ENCODE data around the gene PRDX2. TPM values are rescaled to one million over a fixed set of nuclear protein-coding genes. Genes with fewer than 3 reads are reported as not detected.

The PRDX2 gene
- total and polyA plus RNA-seq, 2 of the 4 experiments (the other 2 are of a cell fraction), result 371 to 378 TPM

DNA sequence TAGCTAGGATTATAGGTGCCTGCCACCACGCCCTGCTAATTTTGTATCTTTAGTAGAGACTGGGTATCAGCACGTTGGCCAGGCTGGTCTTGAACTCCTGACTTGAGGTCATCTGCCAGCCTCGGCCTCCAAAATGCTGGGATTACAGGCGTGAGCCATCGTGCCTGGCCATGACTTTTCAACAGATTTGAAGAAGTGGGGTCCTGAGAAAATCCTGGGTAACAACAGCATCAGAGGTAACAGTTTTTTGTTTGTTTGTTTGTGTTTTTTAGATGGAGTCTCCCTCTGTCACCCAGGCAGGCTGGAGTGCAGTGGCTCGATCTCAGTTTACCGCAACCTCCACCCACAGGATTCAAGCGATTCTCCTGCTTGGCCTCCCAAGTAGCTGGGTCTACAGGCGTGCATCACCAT, 6.6 kb downstream of the PRDX2 start:
- no peak overlapping the region for H2BK120ac ChIP-seq (ENCODE audit: low read depth, low read length)
- H3K36me3 ChIP-seq (ENCODE audit: control insufficient read depth, insufficient read depth, low read length), result peaks cover 7% of the 10 kb centered on the region
- 77% methylated on average over 5 of the region's 9 CpGs; no CpG with 5 or more reads in 1 of the 2 experiments for WGBS, 2 experiments (ENCODE audit: extremely low coverage in 2 of 2, insufficient read length in 1 of 2)
- no peak overlapping the region for H4K8ac ChIP-seq (ENCODE audit: low read depth in 2 of 2, low read length in 2 of 2)
- peak overlapping the region; percentile 49; the same call in 1 of the 2 replicates for H2AK5ac ChIP-seq (ENCODE audit: low read depth, low read length)
- H3K4me1 ChIP-seq (ENCODE audit: control insufficient read depth, insufficient read depth, low read length), result peaks cover 8% of the 10 kb centered on the region
- H4K91ac ChIP-seq (ENCODE audit: insufficient read depth, low read depth, low read length), result no peak overlapping the region
- TF ChIP-seq RCOR1 (IDR thresholded peaks at IDR 0.05; ENCODE audit: insufficient replicate concordance, low read length) (no peak), POLR2A (IDR thresholded peaks at IDR 0.05; ENCODE audit: low read depth, low read length) (peak; percentile 81)
- no peak overlapping the region for H2BK15ac ChIP-seq (ENCODE audit: low read depth, low read length)
- H3K79me1 ChIP-seq (ENCODE audit: low read depth in 1 of 2, low read length in 2 of 2), result peaks cover 0 to 32% of the 10 kb centered on the region in 2 experiments; a peak in 2 of 4 replicates
- no peak overlapping the region for H3K4ac ChIP-seq (ENCODE audit: low read depth, low read length)
- intact Hi-C loops (cut with micrococcal nuclease), result no loop called here
- ChIA-PET POLR2A (ENCODE audit: unreplicated experiment) (interaction anchor here (0.6 to 1.5 kb wide), 2 partner anchors 17 to 29 kb away, joined by 3 to 13 read pairs; no protein-coding TSS in a partner anchor), CTCF (interaction anchor here (1.0 to 4.1 kb wide), 4 partner anchors 17 to 53 kb away, joined by 5 to 30 read pairs (median 14); no protein-coding TSS in a partner anchor)
- dilution Hi-C loops (cut with HindIII; ENCODE audit: low sequenced_read_pairs, unreplicated experiment), result no loop called here
- no peak overlapping the region for H3K4me3 ChIP-seq (ENCODE audit: insufficient read depth, low read depth, low read length)
- no peak overlapping the region for H3K4me2 ChIP-seq (ENCODE audit: low read depth, low read length)
- H3K9ac ChIP-seq (ENCODE audit: low read depth, low read length), result no peak overlapping the region
- no peaks in the 10 kb centered on the region for H3K9me3 ChIP-seq (ENCODE audit: control insufficient read depth, insufficient read depth, low read length)
- H2BK5ac ChIP-seq (ENCODE audit: low read depth, low read length, poor library complexity, severe bottlenecking), result no peak overlapping the region
- H2AFZ ChIP-seq (replicated peaks; ENCODE audit: low read length, poor library complexity), result no peak overlapping the region
- no peak overlapping the region for H3K14ac ChIP-seq (replicated peaks; ENCODE audit: low read depth, low read length)
- DNase-seq, result peak; percentile 29
- no peak overlapping the region for H4K5ac ChIP-seq (ENCODE audit: low read depth, low read length)
- H3K27ac ChIP-seq (ENCODE audit: insufficient read depth, low read length), result no peak overlapping the region
- H3K18ac ChIP-seq (ENCODE audit: low read depth, low read length), result no peak overlapping the region
- in situ Hi-C loops (cut with MboI; ENCODE audit: low sequenced_read_pairs), result loop anchor here (25.0 kb wide), 1 partner anchor 1042 kb away; no protein-coding TSS in a partner anchor
- H4K20me1 ChIP-seq (ENCODE audit: insufficient read depth, low read length), result peaks cover 20% of the 10 kb centered on the region
- H3K23ac ChIP-seq (ENCODE audit: low read depth, low read length), result no peak overlapping the region
- H3K27me3 ChIP-seq (ENCODE audit: control insufficient read depth, insufficient read depth, low read length), result no peaks in the 10 kb centered on the region
- no peak for ATAC-seq (ENCODE audit: low read depth)
- H3K56ac ChIP-seq (ENCODE audit: extremely low read depth, insufficient read depth, low read length), result no peak overlapping the region
- H3K9me1 ChIP-seq (ENCODE audit: insufficient read depth, low read length), result no peaks in the 10 kb centered on the region; the same call in 1 of the 2 replicates
- H2AK9ac ChIP-seq (replicated peaks; ENCODE audit: low read depth, low read length, poor library complexity), result no peak overlapping the region
- no peak overlapping the region for H2BK20ac ChIP-seq (ENCODE audit: low read depth, low read length)
- no TSS peak for BruUV-seq (replicated peaks)
